GM12891 (cell line): ENCODE data around the gene FRMD5.

Source experiments
- PAX5 ChIP-seq: IDR thresholded peaks from 2 replicates; pipeline ENCODE4 v1.6.1; 2011; ENCODE audit warnings: low read length, moderate library complexity, mild to moderate bottlenecking; ENCODE audit not compliant: insufficient read depth, severe bottlenecking
- POLR2A ChIP-seq: IDR thresholded peaks from 2 replicates; pipeline ENCODE4 v1.6.1; 2011; ENCODE audit warnings: low read depth, low read length, control low read depth
- POLR2AphosphoS5 ChIP-seq: IDR thresholded peaks from 2 replicates; pipeline ENCODE4 v1.6.1; 2011; ENCODE audit warnings: low read depth, low read length, control low read depth
- POU2F2 ChIP-seq: IDR thresholded peaks from 2 replicates; pipeline ENCODE4 v1.6.1; 2011; ENCODE audit warnings: low read depth, mild to moderate bottlenecking, control low read depth, low read length, moderate library complexity
- SPI1 ChIP-seq: IDR thresholded peaks from 2 replicates; pipeline ENCODE4 v1.6.1; 2011; ENCODE audit warnings: low read depth, low read length, control low read depth
- TAF1 ChIP-seq: IDR thresholded peaks from 2 replicates; pipeline ENCODE4 v1.6.1; 2011; ENCODE audit warnings: low read depth, low read length, control low read depth

- no peak for TF ChIP-seq POLR2A
- no peak for TF ChIP-seq POLR2AphosphoS5
- no peak for TF ChIP-seq TAF1
- no peak for TF ChIP-seq SPI1
- TF ChIP-seq POU2F2: no peak
- TF ChIP-seq PAX5: no peak
Measured at GRCh38 chr15:43954181-43954621, 240.9 kb downstream of the FRMD5 start.
